ENCODE results near the gene PPP1R16B. TPM values are rescaled to one million over a fixed set of nuclear protein-coding genes. Genes with fewer than 3 reads are reported as not detected.

Gene PPP1R16B
- polyA plus RNA-seq, 4 donors: 0.89 to 11.9 (median 3.7) TPM

DNA sequence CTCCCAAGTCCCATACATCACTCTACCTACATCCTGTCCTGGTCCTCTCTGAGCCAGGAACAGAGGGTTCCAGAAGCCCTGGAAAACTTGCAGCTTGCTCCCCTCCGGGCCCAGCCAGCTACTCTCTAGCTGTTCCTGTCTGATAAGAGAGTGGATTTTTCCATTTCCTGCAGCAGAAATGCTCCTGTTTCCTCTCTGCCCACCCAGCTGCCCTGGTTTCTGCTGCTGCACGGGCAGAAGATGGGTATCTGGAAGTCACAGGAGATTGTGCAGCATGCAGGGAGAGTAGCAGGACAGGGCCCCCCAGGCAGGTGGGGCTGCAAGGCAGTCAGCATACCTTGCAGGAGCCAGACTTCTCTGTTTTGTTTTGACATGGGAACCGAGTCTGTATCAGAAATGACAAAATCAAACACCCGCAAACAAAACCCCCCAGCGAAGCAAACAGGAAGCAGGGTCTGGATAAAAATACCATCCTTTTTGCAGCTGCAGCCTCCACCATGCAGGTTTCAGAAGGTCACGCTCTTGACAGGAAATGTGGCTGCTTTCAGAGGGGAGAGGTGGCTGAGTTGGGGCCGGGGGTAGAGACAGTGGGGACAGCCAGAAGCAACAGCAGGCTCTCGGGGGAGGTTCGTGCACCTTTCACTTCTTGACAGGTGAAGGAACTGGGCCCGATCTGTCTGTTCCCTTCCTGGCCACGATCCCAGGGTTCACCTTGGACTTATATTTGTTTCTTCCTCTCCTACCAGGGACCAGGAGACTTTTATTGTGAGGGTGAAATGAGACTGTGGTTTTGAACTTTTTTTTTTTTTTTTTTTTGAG, 69.9 kb downstream of the PPP1R16B start:
- H3K4me3 ChIP-seq (ENCODE audit: low read depth in 1 of 3, low read length in 3 of 3): no peak overlapping the region
- no peaks in the 10 kb centered on the region for H3K36me3 ChIP-seq (ENCODE audit: control insufficient read depth in 3 of 3, insufficient read depth in 2 of 3, low read depth in 1 of 3, low read length in 3 of 3)
- H3K27ac ChIP-seq (ENCODE audit: low read depth in 1 of 3, low read length in 2 of 3): peak overlapping the region in 2 of 3 donors; percentile 42 to 82
- peaks cover 0 to 3% (median 2%) of the 10 kb centered on the region in 3 donors for H3K27me3 ChIP-seq (ENCODE audit: control insufficient read depth in 3 of 3, insufficient read depth in 3 of 3, low read length in 3 of 3)
- H3K9me3 ChIP-seq (ENCODE audit: control insufficient read depth in 2 of 2, insufficient read depth in 1 of 2, low read depth in 1 of 2, low read length in 1 of 2): no peaks in the 10 kb centered on the region
- WGBS, 3 donors: 15 to 22% (median 18%) methylated on average over 11 of the region's 11 CpGs
- peaks cover 0 to 7% (median 0%) of the 10 kb centered on the region in 3 donors for H3K4me1 ChIP-seq (ENCODE audit: control insufficient read depth in 3 of 3, insufficient read depth in 2 of 3, low read depth in 1 of 3, low read length in 2 of 3)
- DNase-seq (peak in 1 of 2 donors; percentile 60), FAIRE-seq (no peak)

DNA sequence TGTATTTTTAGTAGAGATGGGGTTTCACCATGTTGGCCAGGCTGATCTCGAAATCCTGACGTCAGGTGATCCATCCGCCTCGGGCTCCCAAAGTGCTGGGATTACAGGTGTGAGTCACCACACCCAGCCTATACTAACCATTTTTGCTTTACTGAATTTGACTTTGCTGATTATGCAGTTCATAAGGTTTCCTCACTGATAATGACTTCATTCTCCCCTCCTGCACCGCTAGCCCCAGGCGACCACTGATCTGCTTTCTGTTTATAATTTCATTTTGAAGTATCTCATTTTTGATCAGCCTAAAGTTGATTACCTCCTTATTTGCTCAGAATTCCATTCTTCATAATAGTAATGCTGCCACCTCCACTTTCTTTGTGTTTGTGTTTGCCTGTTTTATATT, 72.0 kb downstream of the PPP1R16B start:
- H3K4me3 ChIP-seq (ENCODE audit: low read depth in 1 of 3, low read length in 3 of 3): no peak overlapping the region

DNA sequence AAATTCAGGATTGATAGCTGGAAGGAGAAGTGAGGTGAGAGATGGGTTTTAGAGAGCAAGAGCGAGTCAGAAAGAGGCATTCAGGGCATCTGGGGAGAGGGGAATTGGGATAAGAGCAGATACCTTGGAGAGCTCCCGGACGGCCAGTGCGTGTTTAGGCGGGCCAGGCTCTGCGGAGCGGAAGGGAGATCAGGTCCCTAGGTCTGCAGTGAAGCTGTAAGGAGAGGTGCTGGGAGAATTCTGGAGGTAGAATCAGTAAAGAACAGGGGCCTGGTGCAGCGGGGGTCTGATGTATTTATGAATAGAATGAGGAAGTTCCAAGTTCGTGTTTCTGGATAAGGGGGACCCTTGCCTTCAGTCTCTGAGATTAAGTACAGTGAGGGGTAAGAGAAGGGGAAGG, 73.4 kb downstream of the PPP1R16B start:
- Histone ChIP-seq H3K36me3 (ENCODE audit: control insufficient read depth in 3 of 3, insufficient read depth in 2 of 3, low read depth in 1 of 3, low read length in 3 of 3) (no peaks in the 10 kb centered on the region), H3K9me3 (ENCODE audit: control insufficient read depth in 2 of 2, insufficient read depth in 1 of 2, low read depth in 1 of 2, low read length in 1 of 2) (no peaks in the 10 kb centered on the region), H3K27me3 (ENCODE audit: control insufficient read depth in 3 of 3, insufficient read depth in 3 of 3, low read length in 3 of 3) (peaks cover 0 to 3% (median 0%) of the 10 kb centered on the region in 3 donors), H3K4me3 (ENCODE audit: low read depth in 1 of 3, low read length in 3 of 3) (no peak overlapping the region), H3K4me1 (ENCODE audit: control insufficient read depth in 3 of 3, insufficient read depth in 2 of 3, low read depth in 1 of 3, low read length in 2 of 3) (peaks cover 0 to 6% (median 0%) of the 10 kb centered on the region in 3 donors), H3K27ac (ENCODE audit: low read depth in 1 of 3, low read length in 2 of 3) (no peak overlapping the region)
- 28 to 39% (median 38%) methylated on average over 9 of the region's 9 CpGs for WGBS, 3 donors
- peak in 1 of 2 donors; percentile 35 for DNase-seq
- FAIRE-seq: no peak

More for the DNA sequence above, 72.0 kb downstream of the PPP1R16B start:
- Histone ChIP-seq H3K4me1 (ENCODE audit: control insufficient read depth in 3 of 3, insufficient read depth in 2 of 3, low read depth in 1 of 3, low read length in 2 of 3) (peaks cover 0 to 7% (median 0%) of the 10 kb centered on the region in 3 donors), H3K27me3 (ENCODE audit: control insufficient read depth in 3 of 3, insufficient read depth in 3 of 3, low read length in 3 of 3) (peaks cover 0 to 2% (median 0%) of the 10 kb centered on the region in 3 donors), H3K36me3 (ENCODE audit: control insufficient read depth in 3 of 3, insufficient read depth in 2 of 3, low read depth in 1 of 3, low read length in 3 of 3) (no peaks in the 10 kb centered on the region), H3K27ac (ENCODE audit: low read depth in 1 of 3, low read length in 2 of 3) (peak overlapping the region in 1 of 3 donors; percentile 5), H3K9me3 (ENCODE audit: control insufficient read depth in 2 of 2, insufficient read depth in 1 of 2, low read depth in 1 of 2, low read length in 1 of 2) (no peaks in the 10 kb centered on the region)
- DNase-seq (no peak), FAIRE-seq (no peak)
- WGBS, 3 donors: 73 to 84% (median 78%) methylated on average over 6 of the region's 6 CpGs

DNA sequence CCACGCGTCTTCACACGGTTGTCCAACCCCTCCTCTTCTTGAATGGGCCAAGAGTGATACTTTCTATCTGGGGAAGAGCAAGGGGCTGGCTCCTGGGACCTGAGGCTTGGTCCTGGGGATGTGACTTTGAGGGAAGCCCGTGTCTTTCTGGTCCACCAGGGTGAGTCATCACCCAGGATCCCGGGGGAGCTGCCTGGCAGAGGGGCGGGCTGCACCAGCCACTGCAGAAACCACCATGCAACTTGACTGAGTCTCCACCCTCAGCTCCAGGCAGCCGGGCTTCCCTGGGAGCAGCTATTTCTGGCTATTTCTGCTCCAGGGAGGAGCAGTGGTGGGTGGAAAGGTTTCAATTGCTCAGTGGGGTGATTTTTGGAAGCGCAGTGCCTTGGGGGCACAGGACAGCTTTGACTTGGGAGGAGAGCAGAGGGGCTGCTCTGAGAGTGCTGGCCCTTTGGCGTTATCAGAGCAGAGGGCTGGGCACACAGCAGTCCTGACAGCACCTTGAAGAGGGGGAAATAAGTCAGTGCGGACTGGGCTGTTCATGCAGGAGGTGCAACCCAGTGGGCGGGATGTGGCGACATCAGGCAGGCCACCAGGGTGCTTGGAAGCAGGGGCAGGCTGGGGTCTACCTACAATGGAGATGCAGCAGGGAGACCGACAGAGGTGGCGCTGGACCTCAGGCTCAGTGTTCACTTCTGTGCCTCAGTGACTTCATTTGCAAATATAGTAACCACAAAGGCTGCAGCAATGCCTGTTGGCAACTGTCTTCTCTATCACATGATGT, 75.6 kb downstream of the PPP1R16B start:
- DNase-seq (no peak), FAIRE-seq (no peak)
- H3K4me3 ChIP-seq (ENCODE audit: low read depth in 1 of 3, low read length in 3 of 3): no peak overlapping the region
- no peaks in the 10 kb centered on the region for H3K36me3 ChIP-seq (ENCODE audit: control insufficient read depth in 3 of 3, insufficient read depth in 2 of 3, low read depth in 1 of 3, low read length in 3 of 3)
- H3K27ac ChIP-seq (ENCODE audit: low read depth in 1 of 3, low read length in 2 of 3): no peak overlapping the region
- peaks cover 0 to 3% (median 0%) of the 10 kb centered on the region in 3 donors for H3K27me3 ChIP-seq (ENCODE audit: control insufficient read depth in 3 of 3, insufficient read depth in 3 of 3, low read length in 3 of 3)
- H3K4me1 ChIP-seq (ENCODE audit: control insufficient read depth in 3 of 3, insufficient read depth in 2 of 3, low read depth in 1 of 3, low read length in 2 of 3): no peaks in the 10 kb centered on the region
- WGBS, 3 donors: 59 to 70% (median 62%) methylated on average over 14 of the region's 14 CpGs
- H3K9me3 ChIP-seq (ENCODE audit: control insufficient read depth in 2 of 2, insufficient read depth in 1 of 2, low read depth in 1 of 2, low read length in 1 of 2): no peaks in the 10 kb centered on the region

DNA sequence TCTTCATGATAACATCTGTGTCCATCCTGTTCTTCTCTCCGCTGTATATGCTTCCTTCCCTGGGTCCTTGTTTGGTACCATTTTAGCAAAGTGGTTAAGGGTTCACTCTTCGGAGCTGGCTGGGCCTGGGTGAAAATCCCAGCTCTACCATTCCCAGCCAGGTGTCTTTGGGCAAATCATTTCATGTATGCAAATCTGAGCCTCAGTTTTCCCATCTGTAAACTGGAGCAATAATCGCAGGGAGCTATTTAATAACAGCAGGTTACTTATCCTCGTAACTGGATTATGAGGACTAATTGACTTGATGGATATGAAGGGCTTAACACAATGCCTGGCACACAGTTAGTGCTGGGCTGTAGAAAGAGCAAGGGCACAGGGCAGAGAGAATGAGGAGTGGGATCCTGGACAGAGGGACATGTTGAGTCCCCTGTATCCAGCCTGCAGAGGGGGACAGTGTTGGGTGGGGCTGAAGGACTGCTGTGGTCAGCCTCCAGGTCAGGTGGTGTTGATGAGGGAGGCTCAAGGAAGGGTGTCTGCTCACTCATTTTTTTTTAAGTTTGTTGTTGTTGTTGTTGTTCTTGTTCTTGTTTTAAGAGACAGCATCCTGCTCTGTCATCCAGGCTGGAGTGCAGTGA, 76.4 kb downstream of the PPP1R16B start:
- DNase-seq (no peak), FAIRE-seq (no peak)
- 86 to 92% (median 90%) methylated on average over 4 of the region's 4 CpGs for WGBS, 3 donors
- Histone ChIP-seq H3K9me3 (ENCODE audit: control insufficient read depth in 2 of 2, insufficient read depth in 1 of 2, low read depth in 1 of 2, low read length in 1 of 2) (no peaks in the 10 kb centered on the region), H3K27ac (ENCODE audit: low read depth in 1 of 3, low read length in 2 of 3) (no peak overlapping the region), H3K4me3 (ENCODE audit: low read depth in 1 of 3, low read length in 3 of 3) (no peak overlapping the region), H3K27me3 (ENCODE audit: control insufficient read depth in 3 of 3, insufficient read depth in 3 of 3, low read length in 3 of 3) (peaks cover 0 to 3% (median 0%) of the 10 kb centered on the region in 3 donors), H3K36me3 (ENCODE audit: control insufficient read depth in 3 of 3, insufficient read depth in 2 of 3, low read depth in 1 of 3, low read length in 3 of 3) (no peaks in the 10 kb centered on the region), H3K4me1 (ENCODE audit: control insufficient read depth in 3 of 3, insufficient read depth in 2 of 3, low read depth in 1 of 3, low read length in 2 of 3) (no peaks in the 10 kb centered on the region)

DNA sequence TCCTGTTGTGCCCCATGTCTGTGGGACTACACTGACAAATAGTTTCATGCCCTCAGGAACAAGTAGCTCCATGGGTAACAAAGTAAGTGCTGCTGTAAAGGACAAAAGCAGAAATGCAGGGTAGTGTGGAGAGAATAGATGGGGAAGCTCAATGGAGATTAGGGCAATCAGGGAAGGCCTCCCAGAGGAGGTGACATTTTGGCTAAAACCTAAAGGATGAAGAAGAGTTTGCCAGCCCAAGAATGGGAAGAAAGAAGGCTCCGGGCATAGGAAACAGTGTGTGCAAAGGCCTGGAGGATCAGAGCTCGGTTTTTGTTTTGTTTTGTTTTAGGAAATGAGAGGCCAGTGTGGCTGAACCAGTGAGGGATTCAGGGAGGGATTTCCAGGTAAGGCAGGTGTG, 77.1 kb downstream of the PPP1R16B start:
- H3K4me3 ChIP-seq (ENCODE audit: low read depth in 1 of 3, low read length in 3 of 3): no peak overlapping the region
- no peaks in the 10 kb centered on the region for H3K9me3 ChIP-seq (ENCODE audit: control insufficient read depth in 2 of 2, insufficient read depth in 1 of 2, low read depth in 1 of 2, low read length in 1 of 2)
- H3K27ac ChIP-seq (ENCODE audit: low read depth in 1 of 3, low read length in 2 of 3): peak overlapping the region in 1 of 3 donors; percentile 5
- no peak for FAIRE-seq
- H3K27me3 ChIP-seq (ENCODE audit: control insufficient read depth in 3 of 3, insufficient read depth in 3 of 3, low read length in 3 of 3): peaks cover 0 to 3% (median 0%) of the 10 kb centered on the region in 3 donors
- H3K36me3 ChIP-seq (ENCODE audit: control insufficient read depth in 3 of 3, insufficient read depth in 2 of 3, low read depth in 1 of 3, low read length in 3 of 3): no peaks in the 10 kb centered on the region
- DNase-seq: no peak
- WGBS, 3 donors: 64 to 84% (median 66%) methylated on average over 2 of the region's 2 CpGs
- H3K4me1 ChIP-seq (ENCODE audit: control insufficient read depth in 3 of 3, insufficient read depth in 2 of 3, low read depth in 1 of 3, low read length in 2 of 3): no peaks in the 10 kb centered on the region

DNA sequence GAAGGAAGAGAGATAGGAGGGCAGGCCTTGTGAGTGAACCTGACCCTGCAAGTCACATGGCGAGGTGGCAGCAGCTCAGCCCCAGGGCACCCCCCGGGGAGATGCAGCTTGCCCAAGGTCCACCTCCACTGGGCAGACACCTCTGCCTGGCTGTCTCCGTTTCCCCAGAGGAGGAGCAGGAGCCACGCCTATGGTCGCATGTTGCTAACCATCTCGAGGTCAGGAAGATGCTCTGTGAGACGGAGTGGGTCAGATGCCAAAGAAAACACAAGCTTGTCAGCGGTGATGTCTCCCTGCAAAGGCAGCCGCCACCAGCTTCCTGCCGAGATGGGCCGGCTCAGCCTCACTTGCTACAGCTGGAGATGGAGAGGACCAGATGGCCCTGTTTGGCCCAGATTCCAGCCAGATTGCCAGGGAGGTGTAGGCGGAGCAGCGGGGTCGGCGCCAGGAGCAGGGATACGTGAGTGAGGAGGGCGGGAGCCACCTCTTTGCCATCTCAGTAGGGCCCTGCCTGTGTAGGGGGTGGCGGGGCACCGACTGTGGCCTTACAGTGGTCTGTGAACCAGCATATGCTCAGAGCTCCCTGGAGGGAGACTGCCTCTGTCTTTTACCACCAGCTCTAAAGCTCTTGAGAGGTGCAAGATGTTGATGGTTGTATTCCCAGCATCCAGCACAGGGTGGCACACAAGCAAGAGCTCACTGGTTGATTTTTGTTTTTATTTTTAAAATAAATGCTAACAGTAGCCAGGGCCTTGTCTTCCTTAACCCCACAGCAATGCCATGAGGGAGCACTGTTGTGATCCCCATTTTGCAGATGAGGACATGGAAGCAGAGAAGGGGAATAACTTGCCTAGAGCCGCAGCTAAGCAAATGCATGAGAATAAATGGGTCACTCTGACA, 77.8 kb downstream of the PPP1R16B start:
- Histone ChIP-seq H3K4me1 (ENCODE audit: control insufficient read depth in 3 of 3, insufficient read depth in 2 of 3, low read depth in 1 of 3, low read length in 2 of 3) (no peaks in the 10 kb centered on the region), H3K9me3 (ENCODE audit: control insufficient read depth in 2 of 2, insufficient read depth in 1 of 2, low read depth in 1 of 2, low read length in 1 of 2) (no peaks in the 10 kb centered on the region), H3K4me3 (ENCODE audit: low read depth in 1 of 3, low read length in 3 of 3) (no peak overlapping the region), H3K27ac (ENCODE audit: low read depth in 1 of 3, low read length in 2 of 3) (peak overlapping the region in 2 of 3 donors; percentile 4 to 5), H3K27me3 (ENCODE audit: control insufficient read depth in 3 of 3, insufficient read depth in 3 of 3, low read length in 3 of 3) (peaks cover 0 to 3% (median 0%) of the 10 kb centered on the region in 3 donors), H3K36me3 (ENCODE audit: control insufficient read depth in 3 of 3, insufficient read depth in 2 of 3, low read depth in 1 of 3, low read length in 3 of 3) (no peaks in the 10 kb centered on the region)
- no peak for DNase-seq
- FAIRE-seq: no peak
- WGBS, 3 donors: 49 to 57% (median 53%) methylated on average over 20 of the region's 20 CpGs

Data from small intestine (tissue), 7 donors.